T-helper 17 cell (primary cell): ENCODE measurements around the gene CAV1. TPM values are rescaled to one million over a fixed set of nuclear protein-coding genes. Genes with fewer than 3 reads are reported as not detected.

Experiments used
- total RNA-seq, 4 donors: library from RNA in 2 of 4; stranded (reverse) in 2 of 4; gene quantifications; one replicate each; pipeline ENCODE4 v1.2.3 and lab custom pipeline; 2022 to 2026

The CAV1 gene
- total RNA-seq, 2 donors from 2014 or later = 0.30 to 0.57 TPM

Other genes starting within 250 kb of the CAV1 start
- gene CAV2, start 25.3 kb upstream of the CAV1 start, total RNA-seq = 1 to 10 TPM in 1 of 2 donors, under 1 TPM in 1; 0.32 to 3.1 TPM
- gene MET, start 147.2 kb downstream of the CAV1 start, total RNA-seq = under 1 TPM in 1 of 2 donors, not detected in 1; 0.18 TPM